Measurements from ENCODE around the gene AUTS2.

The AUTS2 gene

GRCh38 chr7:69789563-69789962, 191.3 kb downstream of the AUTS2 start:
- H3K9ac ChIP-seq (ENCODE audit: low read length in 2 of 2): no peak overlapping the region
- H3K4me1 ChIP-seq (ENCODE audit: control insufficient read depth, insufficient read depth, low read length): peaks cover 15% of the 10 kb centered on the region
- H3K9me3 ChIP-seq (ENCODE audit: control insufficient read depth in 2 of 2, low read length in 2 of 2): no peaks in the 10 kb centered on the region
- H3K36me3 ChIP-seq (ENCODE audit: control insufficient read depth in 2 of 2, insufficient read depth in 2 of 2, low read length in 2 of 2): no peaks in the 10 kb centered on the region
- no peaks in the 10 kb centered on the region for H3K27me3 ChIP-seq (ENCODE audit: control insufficient read depth in 1 of 2, insufficient read depth in 2 of 2, low read length in 2 of 2)
- no peak overlapping the region for H3K27ac ChIP-seq (ENCODE audit: low read length)
- no peak overlapping the region for H3K4me3 ChIP-seq (ENCODE audit: low read length in 2 of 2)

GRCh38 chr7:69790977-69791724, 192.9 kb downstream of the AUTS2 start:
- Histone ChIP-seq H3K36me3 (ENCODE audit: control insufficient read depth in 2 of 2, insufficient read depth in 2 of 2, low read length in 2 of 2) (no peaks in the 10 kb centered on the region), H3K4me1 (ENCODE audit: control insufficient read depth, insufficient read depth, low read length) (peaks cover 15% of the 10 kb centered on the region), H3K27ac (ENCODE audit: low read length) (no peak overlapping the region), H3K9me3 (ENCODE audit: control insufficient read depth in 2 of 2, low read length in 2 of 2) (no peaks in the 10 kb centered on the region), H3K4me3 (ENCODE audit: low read length in 2 of 2) (no peak overlapping the region), H3K9ac (ENCODE audit: low read length in 2 of 2) (no peak overlapping the region), H3K27me3 (ENCODE audit: control insufficient read depth in 1 of 2, insufficient read depth in 2 of 2, low read length in 2 of 2) (no peaks in the 10 kb centered on the region)

- H3K9me3 ChIP-seq (ENCODE audit: control insufficient read depth in 2 of 2, low read length in 2 of 2): no peaks in the 10 kb centered on the region
These were observed 193.5 kb downstream of the AUTS2 start for GRCh38 chr7:69791739-69792138.

GRCh38 chr7:69795932-69796331, 197.7 kb downstream of the AUTS2 start:
- no peak overlapping the region for H3K4me3 ChIP-seq (ENCODE audit: low read length in 2 of 2)
- no peak overlapping the region for H3K27ac ChIP-seq (ENCODE audit: low read length)
- no peaks in the 10 kb centered on the region for H3K9me3 ChIP-seq (ENCODE audit: control insufficient read depth in 2 of 2, low read length in 2 of 2)
- H3K27me3 ChIP-seq (ENCODE audit: control insufficient read depth in 1 of 2, insufficient read depth in 2 of 2, low read length in 2 of 2): no peaks in the 10 kb centered on the region
- H3K36me3 ChIP-seq (ENCODE audit: control insufficient read depth in 2 of 2, insufficient read depth in 2 of 2, low read length in 2 of 2): no peaks in the 10 kb centered on the region
- peaks cover 14% of the 10 kb centered on the region for H3K4me1 ChIP-seq (ENCODE audit: control insufficient read depth, insufficient read depth, low read length)
- H3K9ac ChIP-seq (ENCODE audit: low read length in 2 of 2): no peak overlapping the region

More at GRCh38 chr7:69791739-69792138, 193.5 kb downstream of the AUTS2 start:
- Histone ChIP-seq H3K27ac (ENCODE audit: low read length) (no peak overlapping the region), H3K9ac (ENCODE audit: low read length in 2 of 2) (no peak overlapping the region), H3K36me3 (ENCODE audit: control insufficient read depth in 2 of 2, insufficient read depth in 2 of 2, low read length in 2 of 2) (no peaks in the 10 kb centered on the region), H3K27me3 (ENCODE audit: control insufficient read depth in 1 of 2, insufficient read depth in 2 of 2, low read length in 2 of 2) (no peaks in the 10 kb centered on the region), H3K4me3 (ENCODE audit: low read length in 2 of 2) (no peak overlapping the region), H3K4me1 (ENCODE audit: control insufficient read depth, insufficient read depth, low read length) (peaks cover 15% of the 10 kb centered on the region)

- Histone ChIP-seq H3K4me1 (ENCODE audit: control insufficient read depth, insufficient read depth, low read length) (peaks cover 14% of the 10 kb centered on the region), H3K36me3 (ENCODE audit: control insufficient read depth in 2 of 2, insufficient read depth in 2 of 2, low read length in 2 of 2) (no peaks in the 10 kb centered on the region), H3K27ac (ENCODE audit: low read length) (no peak overlapping the region), H3K4me3 (ENCODE audit: low read length in 2 of 2) (no peak overlapping the region), H3K9ac (ENCODE audit: low read length in 2 of 2) (no peak overlapping the region), H3K27me3 (ENCODE audit: control insufficient read depth in 1 of 2, insufficient read depth in 2 of 2, low read length in 2 of 2) (no peaks in the 10 kb centered on the region), H3K9me3 (ENCODE audit: control insufficient read depth in 2 of 2, low read length in 2 of 2) (no peaks in the 10 kb centered on the region)
These were observed 198.1 kb downstream of the AUTS2 start for GRCh38 chr7:69796416-69796815.

GRCh38 chr7:69799048-69799697, 200.9 kb downstream of the AUTS2 start:
- H3K4me3 ChIP-seq (ENCODE audit: low read length in 2 of 2): no peak overlapping the region
- H3K9ac ChIP-seq (ENCODE audit: low read length in 2 of 2): no peak overlapping the region
- H3K27ac ChIP-seq (ENCODE audit: low read length): no peak overlapping the region
- no peaks in the 10 kb centered on the region for H3K36me3 ChIP-seq (ENCODE audit: control insufficient read depth in 2 of 2, insufficient read depth in 2 of 2, low read length in 2 of 2)
- H3K27me3 ChIP-seq (ENCODE audit: control insufficient read depth in 1 of 2, insufficient read depth in 2 of 2, low read length in 2 of 2): no peaks in the 10 kb centered on the region
- peaks cover 9% of the 10 kb centered on the region for H3K4me1 ChIP-seq (ENCODE audit: control insufficient read depth, insufficient read depth, low read length)
- no peaks in the 10 kb centered on the region for H3K9me3 ChIP-seq (ENCODE audit: control insufficient read depth in 2 of 2, low read length in 2 of 2)

GRCh38 chr7:69799990-69800389, 201.7 kb downstream of the AUTS2 start:
- H3K4me3 ChIP-seq (ENCODE audit: low read length in 2 of 2): no peak overlapping the region
- no peaks in the 10 kb centered on the region for H3K27me3 ChIP-seq (ENCODE audit: control insufficient read depth in 1 of 2, insufficient read depth in 2 of 2, low read length in 2 of 2)
- peaks cover 7% of the 10 kb centered on the region for H3K4me1 ChIP-seq (ENCODE audit: control insufficient read depth, insufficient read depth, low read length)
- H3K9ac ChIP-seq (ENCODE audit: low read length in 2 of 2): no peak overlapping the region
- H3K27ac ChIP-seq (ENCODE audit: low read length): no peak overlapping the region
- H3K9me3 ChIP-seq (ENCODE audit: control insufficient read depth in 2 of 2, low read length in 2 of 2): no peaks in the 10 kb centered on the region
- H3K36me3 ChIP-seq (ENCODE audit: control insufficient read depth in 2 of 2, insufficient read depth in 2 of 2, low read length in 2 of 2): no peaks in the 10 kb centered on the region

- Histone ChIP-seq H3K27me3 (ENCODE audit: control insufficient read depth in 1 of 2, insufficient read depth in 2 of 2, low read length in 2 of 2) (no peaks in the 10 kb centered on the region), H3K9me3 (ENCODE audit: control insufficient read depth in 2 of 2, low read length in 2 of 2) (no peaks in the 10 kb centered on the region), H3K27ac (ENCODE audit: low read length) (no peak overlapping the region), H3K9ac (ENCODE audit: low read length in 2 of 2) (no peak overlapping the region), H3K4me3 (ENCODE audit: low read length in 2 of 2) (no peak overlapping the region), H3K4me1 (ENCODE audit: control insufficient read depth, insufficient read depth, low read length) (peaks cover 7% of the 10 kb centered on the region), H3K36me3 (ENCODE audit: control insufficient read depth in 2 of 2, insufficient read depth in 2 of 2, low read length in 2 of 2) (no peaks in the 10 kb centered on the region)
These were observed 202.2 kb downstream of the AUTS2 start for GRCh38 chr7:69800495-69800894.

GRCh38 chr7:69801729-69802682, 203.7 kb downstream of the AUTS2 start:
- Histone ChIP-seq H3K36me3 (ENCODE audit: control insufficient read depth in 2 of 2, insufficient read depth in 2 of 2, low read length in 2 of 2) (no peaks in the 10 kb centered on the region), H3K9ac (ENCODE audit: low read length in 2 of 2) (no peak overlapping the region), H3K4me1 (ENCODE audit: control insufficient read depth, insufficient read depth, low read length) (peaks cover 7% of the 10 kb centered on the region), H3K27ac (ENCODE audit: low read length) (no peak overlapping the region), H3K27me3 (ENCODE audit: control insufficient read depth in 1 of 2, insufficient read depth in 2 of 2, low read length in 2 of 2) (no peaks in the 10 kb centered on the region), H3K4me3 (ENCODE audit: low read length in 2 of 2) (no peak overlapping the region), H3K9me3 (ENCODE audit: control insufficient read depth in 2 of 2, low read length in 2 of 2) (no peaks in the 10 kb centered on the region)

GRCh38 chr7:69803699-69804516, 205.6 kb downstream of the AUTS2 start:
- no peak overlapping the region for H3K9ac ChIP-seq (ENCODE audit: low read length in 2 of 2)
- H3K4me3 ChIP-seq (ENCODE audit: low read length in 2 of 2): no peak overlapping the region
- H3K27me3 ChIP-seq (ENCODE audit: control insufficient read depth in 1 of 2, insufficient read depth in 2 of 2, low read length in 2 of 2): no peaks in the 10 kb centered on the region
- H3K27ac ChIP-seq (ENCODE audit: low read length): no peak overlapping the region
- H3K4me1 ChIP-seq (ENCODE audit: control insufficient read depth, insufficient read depth, low read length): peaks cover 7% of the 10 kb centered on the region
- H3K36me3 ChIP-seq (ENCODE audit: control insufficient read depth in 2 of 2, insufficient read depth in 2 of 2, low read length in 2 of 2): no peaks in the 10 kb centered on the region
- no peaks in the 10 kb centered on the region for H3K9me3 ChIP-seq (ENCODE audit: control insufficient read depth in 2 of 2, low read length in 2 of 2)
